HUES6 (cell line): ENCODE data around the gene CTIF.

Experiments used
- H3K27ac ChIP-seq: 2 replicates; pipeline ENCODE4 v1.7.0; 2013; ENCODE audit warnings: low read depth, mild to moderate bottlenecking, low read length, inconsistent platforms
- H3K27me3 ChIP-seq: 2 replicates; pipeline ENCODE4 v1.6.1; 2013; ENCODE audit warnings: low read length; ENCODE audit not compliant: control insufficient read depth, insufficient read depth
- H3K36me3 ChIP-seq: 2 replicates; pipeline ENCODE4 v1.6.1; 2013; ENCODE audit warnings: low read length; ENCODE audit not compliant: control insufficient read depth, insufficient read depth
- H3K4me1 ChIP-seq: 2 replicates; pipeline ENCODE4 v1.6.1; 2013; ENCODE audit warnings: low read length; ENCODE audit not compliant: control insufficient read depth, insufficient read depth
- H3K4me3 ChIP-seq: 2 replicates; pipeline ENCODE4 v1.5.1; 2013; ENCODE audit warnings: low read depth, low read length
- H3K9ac ChIP-seq: one replicate; pipeline ENCODE4 v1.6.1; 2013; ENCODE audit warnings: mild to moderate bottlenecking, low read length
- H3K9me3 ChIP-seq: 2 replicates; pipeline ENCODE4 v1.6.1; 2013; ENCODE audit warnings: low read depth, low read length; ENCODE audit not compliant: control insufficient read depth, insufficient read depth

Gene CTIF

DNA sequence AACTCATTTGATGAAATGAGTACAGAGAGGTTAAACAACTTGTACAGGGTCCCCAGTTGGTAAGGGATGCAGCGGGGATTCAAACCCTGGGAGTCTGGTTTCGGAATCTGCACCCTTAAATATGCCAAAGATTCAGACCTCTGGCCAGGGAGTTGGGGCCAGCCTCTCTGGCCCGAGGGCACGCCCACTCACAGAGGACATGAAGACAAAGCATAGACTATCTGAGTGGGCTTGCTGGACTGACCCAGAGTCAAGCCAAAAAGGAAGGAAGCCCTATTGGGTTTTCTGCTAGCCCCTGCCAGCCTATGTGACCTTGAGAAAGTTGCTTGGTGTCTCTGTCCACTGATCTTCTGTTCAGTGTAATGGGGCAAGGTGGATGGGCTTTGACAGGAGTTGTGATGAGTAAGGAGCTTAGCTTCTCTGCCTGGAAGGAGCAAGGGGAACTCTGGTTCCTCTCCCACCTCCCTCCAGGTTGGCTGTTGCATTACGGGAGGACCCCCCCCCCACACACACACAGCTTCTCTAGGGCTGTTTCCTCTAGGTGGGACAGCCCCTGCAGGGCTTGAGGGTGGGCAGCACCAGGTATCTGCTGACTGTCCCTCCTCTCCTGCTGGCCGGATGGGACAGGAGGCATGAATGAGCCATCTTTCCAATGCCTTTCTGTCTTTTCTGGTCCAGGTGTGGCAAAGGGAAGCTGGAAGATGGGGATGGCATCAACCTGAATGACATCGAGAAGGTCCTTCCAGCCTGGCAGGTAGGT, 131.3 kb downstream of the CTIF start:
- H3K9ac ChIP-seq, result no peak overlapping the region
- peaks cover 25% of the 10 kb centered on the region for H3K36me3 ChIP-seq

DNA sequence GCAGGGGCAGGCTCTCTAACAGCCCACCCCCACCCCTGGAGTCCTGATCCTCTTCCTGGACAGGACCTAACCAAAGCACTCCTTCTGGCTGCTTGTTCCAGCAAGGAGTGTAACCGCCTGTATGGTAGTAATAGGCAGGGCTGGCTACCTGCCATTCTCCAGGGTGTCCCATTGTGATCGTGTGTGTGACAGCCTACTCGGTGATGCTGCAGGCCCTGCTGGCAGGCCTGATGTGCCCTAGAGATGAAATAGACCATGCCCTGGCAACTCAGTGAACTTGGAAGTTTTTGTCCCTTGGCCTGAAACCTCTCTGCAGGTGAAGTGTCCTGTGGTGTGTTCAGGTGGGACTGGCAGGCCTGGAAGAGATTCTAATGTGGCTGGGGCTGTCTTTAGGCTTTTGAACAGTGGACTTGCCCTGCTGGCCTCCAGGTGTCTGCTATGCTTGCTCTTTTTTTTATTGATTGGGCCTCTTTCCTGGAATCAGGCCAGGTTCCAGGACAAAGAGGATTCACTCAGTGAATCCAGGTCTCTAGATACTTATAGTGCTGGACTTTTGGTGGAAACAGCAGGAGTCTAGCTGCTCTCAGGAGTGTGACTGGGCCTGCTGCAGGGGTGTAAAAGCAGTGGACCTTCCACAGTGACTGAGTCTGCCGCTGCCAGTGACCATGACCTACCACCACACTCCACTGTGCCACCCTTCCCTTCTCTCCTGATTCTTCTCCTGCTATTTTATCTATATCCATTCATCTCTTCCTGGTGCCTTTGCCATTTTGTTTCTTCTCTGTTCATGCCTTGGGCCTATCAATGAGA, 132.1 kb downstream of the CTIF start:
- H3K4me3 ChIP-seq, result no peak overlapping the region

More for the DNA sequence above, 131.3 kb downstream of the CTIF start:
- Histone ChIP-seq H3K27ac (no peak overlapping the region), H3K9me3 (peaks cover 19% of the 10 kb centered on the region), H3K4me3 (no peak overlapping the region), H3K4me1 (no peaks in the 10 kb centered on the region), H3K27me3 (no peaks in the 10 kb centered on the region)

DNA sequence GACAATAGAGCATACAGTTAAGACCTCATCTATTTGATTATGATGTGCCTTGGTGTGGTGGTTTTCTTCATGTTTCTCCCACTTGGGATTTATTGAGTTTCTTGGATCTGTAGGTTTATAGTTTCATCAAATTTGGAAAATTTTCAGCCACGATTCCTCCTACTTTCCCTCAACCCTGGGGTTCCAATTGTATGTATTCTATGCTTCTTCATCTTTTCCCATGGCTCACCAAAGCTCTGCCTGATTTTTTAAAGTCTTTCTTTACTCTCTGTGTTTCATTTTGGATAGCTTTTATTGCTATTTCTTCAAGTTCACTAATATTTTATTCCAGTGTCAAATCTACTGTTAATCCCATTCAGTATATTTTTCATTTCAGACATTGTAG, 132.7 kb downstream of the CTIF start:
- Histone ChIP-seq H3K4me1 (peaks cover 3% of the 10 kb centered on the region), H3K27me3 (no peaks in the 10 kb centered on the region), H3K4me3 (no peak overlapping the region), H3K9me3 (peaks cover 12% of the 10 kb centered on the region), H3K36me3 (peaks cover 13% of the 10 kb centered on the region), H3K27ac (no peak overlapping the region), H3K9ac (no peak overlapping the region)

More for the DNA sequence above, 132.1 kb downstream of the CTIF start:
- Histone ChIP-seq H3K27me3 (no peaks in the 10 kb centered on the region), H3K9me3 (peaks cover 12% of the 10 kb centered on the region), H3K27ac (no peak overlapping the region), H3K36me3 (peaks cover 17% of the 10 kb centered on the region), H3K4me1 (peaks cover 3% of the 10 kb centered on the region), H3K9ac (no peak overlapping the region)

DNA sequence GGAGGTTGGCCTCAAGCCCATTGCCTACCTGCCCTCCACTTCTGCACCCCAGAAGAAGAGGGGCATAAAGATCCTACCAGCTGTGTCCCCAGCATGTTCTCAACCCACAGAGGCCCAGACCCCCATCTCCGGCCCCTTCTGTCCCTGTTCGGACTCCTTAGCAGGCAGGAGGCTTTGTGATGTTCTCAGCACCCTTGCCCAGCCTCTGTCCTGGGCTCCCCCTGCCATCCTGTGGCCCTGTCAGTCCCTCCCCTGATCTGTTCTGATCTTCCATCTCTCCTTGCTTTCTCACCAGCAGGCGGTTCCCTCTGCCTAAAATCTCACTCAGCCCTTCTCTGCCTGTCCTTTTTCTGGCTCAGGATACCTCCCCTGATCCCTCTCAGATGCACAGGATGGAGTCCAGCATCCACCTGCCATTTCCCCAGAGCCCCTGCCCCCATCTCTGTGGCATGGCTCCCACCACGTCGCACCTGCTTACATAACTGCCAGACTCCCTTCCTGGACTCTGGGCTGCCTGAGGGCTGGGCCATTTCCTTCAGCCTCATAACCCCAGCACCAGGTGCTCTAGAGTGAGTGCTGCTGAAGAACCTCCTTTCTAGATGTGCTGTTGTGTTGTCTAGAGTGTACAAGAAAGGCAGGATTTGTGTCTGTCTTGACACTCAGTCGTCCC, 134.0 kb downstream of the CTIF start:
- Histone ChIP-seq H3K4me3 (no peak overlapping the region), H3K27me3 (no peaks in the 10 kb centered on the region), H3K4me1 (peaks cover 6% of the 10 kb centered on the region), H3K27ac (no peak overlapping the region), H3K36me3 (peaks cover 13% of the 10 kb centered on the region), H3K9me3 (peaks cover 12% of the 10 kb centered on the region), H3K9ac (no peak overlapping the region)

DNA sequence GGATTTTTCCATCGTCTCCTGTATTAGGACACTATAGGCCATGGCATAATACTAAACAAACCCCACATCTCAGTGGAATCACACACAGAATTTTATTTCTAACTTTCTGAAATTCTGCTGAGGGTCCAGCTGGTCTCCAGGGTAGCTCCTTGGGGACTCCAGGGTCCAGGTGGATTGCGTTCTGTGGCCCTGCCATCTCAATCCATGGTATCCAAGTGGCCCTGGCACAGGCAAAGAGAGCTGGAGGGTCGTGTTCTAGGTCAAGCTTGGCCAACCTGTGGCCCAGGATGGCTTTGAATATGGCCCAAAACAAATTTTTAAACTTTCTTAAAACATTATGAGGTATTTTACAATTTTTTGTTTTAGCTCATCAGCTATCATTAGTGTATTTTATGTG, 134.6 kb downstream of the CTIF start:
- Histone ChIP-seq H3K4me3 (no peak overlapping the region), H3K36me3 (peaks cover 13% of the 10 kb centered on the region), H3K27me3 (no peaks in the 10 kb centered on the region), H3K4me1 (peaks cover 6% of the 10 kb centered on the region), H3K9me3 (peaks cover 12% of the 10 kb centered on the region), H3K27ac (no peak overlapping the region), H3K9ac (no peak overlapping the region)

DNA sequence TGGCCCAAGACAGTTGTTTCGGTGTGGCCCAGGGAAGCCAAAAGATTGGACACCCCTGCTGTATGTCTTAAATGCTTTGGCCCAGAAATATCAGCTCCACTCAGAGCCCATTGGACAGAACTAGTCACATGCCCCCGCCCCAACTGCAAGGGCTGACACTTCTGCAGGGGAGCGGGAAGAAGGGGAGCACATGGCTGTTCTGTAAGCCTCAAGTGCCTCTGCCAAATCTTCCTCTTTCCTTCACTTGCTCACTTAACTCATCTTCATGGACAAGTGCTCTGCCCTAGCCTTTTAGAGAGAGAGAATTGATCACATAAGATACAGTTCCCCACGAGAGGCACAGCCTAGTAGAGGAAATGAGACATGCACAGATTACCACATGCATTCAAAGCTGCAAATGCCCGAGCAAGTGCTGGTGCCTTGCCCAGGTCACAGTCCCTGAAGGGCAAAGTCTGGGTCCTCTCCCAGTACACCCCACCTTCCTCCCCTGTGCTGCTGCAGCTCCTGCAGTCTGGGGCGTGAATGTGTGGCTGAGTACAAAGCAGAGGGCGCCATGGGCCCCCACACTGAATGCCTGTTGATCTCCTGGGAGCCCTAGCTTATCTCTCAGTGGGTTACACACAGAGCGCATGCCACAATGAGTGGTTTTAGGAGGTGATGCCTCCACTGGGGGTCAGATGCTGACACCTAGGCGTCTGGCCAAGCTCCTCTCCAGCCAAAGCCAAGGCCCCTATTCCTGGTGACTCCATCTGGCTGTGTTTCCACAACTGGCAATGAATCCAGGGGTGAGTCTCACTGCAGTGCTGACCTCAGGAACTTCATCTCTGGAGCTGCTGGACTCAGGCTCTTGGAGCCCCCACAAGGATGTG, 135.3 kb downstream of the CTIF start:
- H3K4me3 ChIP-seq, result no peak overlapping the region
- H3K27me3 ChIP-seq, result no peaks in the 10 kb centered on the region
- H3K36me3 ChIP-seq, result peaks cover 13% of the 10 kb centered on the region
- H3K9ac ChIP-seq, result no peak overlapping the region
- peaks cover 6% of the 10 kb centered on the region for H3K4me1 ChIP-seq
- no peak overlapping the region for H3K27ac ChIP-seq
- H3K9me3 ChIP-seq, result peaks cover 12% of the 10 kb centered on the region

DNA sequence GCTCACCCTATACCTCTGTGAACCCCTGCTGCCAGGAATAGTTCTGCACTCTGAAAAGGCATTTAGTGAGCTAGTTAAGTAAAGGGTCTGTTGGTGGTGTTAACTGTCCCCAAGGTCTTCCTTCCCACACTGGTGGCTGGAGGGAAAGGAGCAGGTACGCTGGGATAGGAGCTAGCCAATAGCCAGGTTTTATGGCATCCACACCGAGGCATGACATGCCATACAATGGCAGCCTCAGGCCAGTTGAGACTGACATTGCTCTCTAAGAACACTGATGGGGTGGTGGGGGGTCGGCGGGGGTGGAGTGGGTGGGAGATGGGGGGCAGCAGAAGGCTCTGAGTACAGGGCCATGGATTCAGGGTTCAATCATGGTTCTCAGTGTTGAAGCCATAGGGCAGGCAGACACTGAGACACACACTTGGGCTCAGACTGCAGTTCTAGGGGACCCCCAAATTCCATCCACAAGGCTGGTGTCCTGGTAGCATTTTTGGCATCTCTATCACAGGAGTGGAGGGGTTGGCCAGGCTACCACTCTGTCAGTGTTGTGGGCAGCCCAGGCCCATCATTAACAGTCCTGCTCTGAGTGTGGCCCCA, 136.0 kb downstream of the CTIF start:
- Histone ChIP-seq H3K36me3 (peaks cover 13% of the 10 kb centered on the region), H3K9me3 (peaks cover 12% of the 10 kb centered on the region), H3K27ac (no peak overlapping the region)

DNA sequence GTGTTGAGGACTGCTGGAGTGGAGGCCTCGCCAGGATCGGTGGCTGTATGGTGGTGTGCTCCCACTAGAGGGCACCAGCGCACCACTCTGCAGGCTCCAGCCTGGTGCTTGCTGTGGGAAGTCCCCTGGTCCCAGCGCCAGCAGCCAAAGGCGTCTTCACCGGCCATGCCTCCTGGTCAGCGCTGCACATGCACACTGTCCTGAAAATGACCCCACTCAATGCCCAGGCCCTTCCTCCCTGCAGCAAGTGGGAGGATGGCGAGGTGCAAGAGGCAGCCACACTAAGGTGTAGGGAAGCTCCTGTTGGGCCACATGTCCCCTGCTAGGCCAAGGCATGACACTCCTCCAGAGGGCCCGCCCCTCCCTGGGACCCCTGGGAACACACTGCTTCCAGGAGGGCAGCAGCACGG, 136.5 kb downstream of the CTIF start:
- Histone ChIP-seq H3K27ac (no peak overlapping the region), H3K36me3 (peaks cover 13% of the 10 kb centered on the region), H3K4me1 (peaks cover 6% of the 10 kb centered on the region), H3K27me3 (no peaks in the 10 kb centered on the region), H3K4me3 (no peak overlapping the region), H3K9me3 (peaks cover 12% of the 10 kb centered on the region), H3K9ac (no peak overlapping the region)

More for the DNA sequence above, 136.0 kb downstream of the CTIF start:
- Histone ChIP-seq H3K9ac (no peak overlapping the region), H3K4me1 (peaks cover 6% of the 10 kb centered on the region), H3K27me3 (no peaks in the 10 kb centered on the region), H3K4me3 (no peak overlapping the region)

DNA sequence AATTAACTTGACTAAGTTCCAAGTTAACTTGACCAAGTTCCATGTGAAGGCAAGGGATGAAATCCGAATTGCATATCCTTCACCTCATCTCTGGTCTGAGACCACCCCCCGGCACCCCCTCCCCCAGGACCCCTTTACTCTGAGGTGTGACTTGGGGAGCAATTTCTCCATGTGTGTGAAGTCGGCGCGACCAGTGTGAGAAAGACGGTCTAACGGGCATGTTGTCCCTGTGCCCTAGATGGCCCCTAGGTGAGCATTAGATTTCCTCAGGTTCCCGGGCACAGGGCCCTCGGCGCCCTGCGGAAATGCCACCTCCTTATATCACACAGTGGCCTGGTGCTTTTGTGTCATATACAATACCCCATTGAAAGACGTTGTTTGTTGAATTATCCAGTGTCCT, 137.1 kb downstream of the CTIF start:
- peaks cover 7% of the 10 kb centered on the region for H3K9me3 ChIP-seq

DNA sequence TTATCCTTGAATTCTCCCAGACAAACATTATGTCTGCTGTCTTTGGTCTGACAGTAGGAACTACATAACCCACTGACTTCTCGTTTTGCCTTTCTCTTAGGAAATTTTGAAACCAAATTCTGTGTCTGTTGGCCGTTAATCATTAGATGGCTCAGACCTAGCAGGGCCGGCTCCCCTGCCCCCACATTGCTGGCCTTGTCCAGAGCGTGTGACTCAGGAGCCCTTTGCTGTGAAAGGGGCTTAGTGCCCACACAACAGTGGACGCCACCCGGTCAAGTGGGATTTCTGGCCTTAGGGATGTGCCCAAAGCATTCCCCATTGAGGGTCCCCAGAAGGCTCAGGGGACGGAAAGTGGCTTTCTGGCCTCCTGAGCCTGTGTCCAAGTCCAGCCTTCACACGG, 137.5 kb downstream of the CTIF start:
- Histone ChIP-seq H3K9ac (no peak overlapping the region), H3K27ac (no peak overlapping the region), H3K4me3 (no peak overlapping the region), H3K36me3 (peaks cover 3% of the 10 kb centered on the region), H3K27me3 (no peaks in the 10 kb centered on the region), H3K9me3 (peaks cover 2% of the 10 kb centered on the region; the same call in 1 of the 2 replicates), H3K4me1 (peaks cover 6% of the 10 kb centered on the region)

More for the DNA sequence above, 137.1 kb downstream of the CTIF start:
- Histone ChIP-seq H3K4me1 (peaks cover 6% of the 10 kb centered on the region), H3K27me3 (no peaks in the 10 kb centered on the region), H3K36me3 (peaks cover 7% of the 10 kb centered on the region), H3K4me3 (no peak overlapping the region), H3K9ac (no peak overlapping the region), H3K27ac (no peak overlapping the region)
